Body of pancreas (tissue), 4 donors: ENCODE data around the gene STK26.

Source experiments
- POLR2A ChIP-seq, 3 donors: fragments of 450-650 bp; IDR thresholded peaks; one replicate each; pipeline ENCODE4 v1.6.1; 2016; ENCODE audit warnings: antibody characterized with exemption in 3 of 3, mild to moderate bottlenecking in 2 of 3
- TF ChIP-seq, protein P1 (sequence below), 7 experiments: fragments of 450-650 bp in 4 of 7; fragments of 200-600 bp in 3 of 7; sonication (generic) in 3 of 7; IDR thresholded peaks; one replicate each; pipeline ENCODE4 v1.5.1; 2016 to 2019; ENCODE audit warnings: antibody characterized with exemption in 7 of 7

- TF ChIP-seq, protein P1, sequence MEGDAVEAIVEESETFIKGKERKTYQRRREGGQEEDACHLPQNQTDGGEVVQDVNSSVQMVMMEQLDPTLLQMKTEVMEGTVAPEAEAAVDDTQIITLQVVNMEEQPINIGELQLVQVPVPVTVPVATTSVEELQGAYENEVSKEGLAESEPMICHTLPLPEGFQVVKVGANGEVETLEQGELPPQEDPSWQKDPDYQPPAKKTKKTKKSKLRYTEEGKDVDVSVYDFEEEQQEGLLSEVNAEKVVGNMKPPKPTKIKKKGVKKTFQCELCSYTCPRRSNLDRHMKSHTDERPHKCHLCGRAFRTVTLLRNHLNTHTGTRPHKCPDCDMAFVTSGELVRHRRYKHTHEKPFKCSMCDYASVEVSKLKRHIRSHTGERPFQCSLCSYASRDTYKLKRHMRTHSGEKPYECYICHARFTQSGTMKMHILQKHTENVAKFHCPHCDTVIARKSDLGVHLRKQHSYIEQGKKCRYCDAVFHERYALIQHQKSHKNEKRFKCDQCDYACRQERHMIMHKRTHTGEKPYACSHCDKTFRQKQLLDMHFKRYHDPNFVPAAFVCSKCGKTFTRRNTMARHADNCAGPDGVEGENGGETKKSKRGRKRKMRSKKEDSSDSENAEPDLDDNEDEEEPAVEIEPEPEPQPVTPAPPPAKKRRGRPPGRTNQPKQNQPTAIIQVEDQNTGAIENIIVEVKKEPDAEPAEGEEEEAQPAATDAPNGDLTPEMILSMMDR (IDR thresholded peaks at IDR 0.05): no peak
- TF ChIP-seq POLR2A (IDR thresholded peaks at IDR 0.05): no peak
Observed at GRCh38 chrX:132045456-132045855, 22.4 kb downstream of the STK26 start.
